ENCODE results near the gene MTCH1. TPM values are rescaled to one million over a fixed set of nuclear protein-coding genes. Genes with fewer than 3 reads are reported as not detected.

MTCH1 gene, protein sequence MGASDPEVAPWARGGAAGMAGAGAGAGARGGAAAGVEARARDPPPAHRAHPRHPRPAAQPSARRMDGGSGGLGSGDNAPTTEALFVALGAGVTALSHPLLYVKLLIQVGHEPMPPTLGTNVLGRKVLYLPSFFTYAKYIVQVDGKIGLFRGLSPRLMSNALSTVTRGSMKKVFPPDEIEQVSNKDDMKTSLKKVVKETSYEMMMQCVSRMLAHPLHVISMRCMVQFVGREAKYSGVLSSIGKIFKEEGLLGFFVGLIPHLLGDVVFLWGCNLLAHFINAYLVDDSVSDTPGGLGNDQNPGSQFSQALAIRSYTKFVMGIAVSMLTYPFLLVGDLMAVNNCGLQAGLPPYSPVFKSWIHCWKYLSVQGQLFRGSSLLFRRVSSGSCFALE
- 205 and 215 TPM in 2 replicates for total RNA-seq (2013; cell fraction: nucleolus; rRNA removed)
- total RNA-seq (2014; rRNA removed), result 104 and 114 TPM in 2 replicates
- 64.5 and 65.2 TPM in 2 replicates for total RNA-seq (2014; rRNA removed; fragmentation: Illumina TruSeq; extraction: Trizol)
- total RNA-seq (2021), result 103 and 105 TPM in 2 replicates
- polyA plus RNA-seq (2011; ENCODE audit: low read depth), result 54.0 TPM
- 73.1 and 86.9 TPM in 2 replicates for polyA plus RNA-seq (2011; rRNA removed)
- 99.4 and 108 TPM in 2 replicates for polyA plus RNA-seq (2011; cell fraction: cytosol; rRNA removed)
- 265 TPM in 2 replicates for polyA plus RNA-seq (2011; cell fraction: nucleus; rRNA removed)
- polyA plus RNA-seq (2012), result 97.3 and 97.7 TPM in 2 replicates
- 48.5 and 75.3 TPM in 2 replicates for polyA plus RNA-seq (2014; fragmentation: Illumina TruSeq; extraction: Trizol)
- 10 to 100 TPM in 1 of 2 experiments, 1 to 10 TPM in 1; 7.2 to 17.3 TPM for polyA plus RNA-seq (2014; fragmentation: Nextera tagmentation; extraction: Ambion mirVana)
- polyA plus RNA-seq (2014; rRNA removed), result 80.2 and 83.5 TPM in 2 replicates
- polyA plus RNA-seq (2016; fragmentation: Nextera tagmentation; extraction: Ambion mirVana), result 100 to 1,000 TPM; 108 to 128 TPM
- polyA minus RNA-seq (2011; rRNA and poly(A)+ RNA removed), result 140 and 177 TPM in 2 replicates
- 49.4 and 55.5 TPM in 2 replicates for polyA minus RNA-seq (2011; cell fraction: cytosol; rRNA and poly(A)+ RNA removed)
- polyA minus RNA-seq (2011; cell fraction: nucleus; rRNA and poly(A)+ RNA removed), result 129 and 149 TPM in 2 replicates
- percentile 93 among the genes with signal in this experiment for Bru-seq, nascent RNA
- percentile 96 among the genes with signal in this experiment for BruChase-seq, experiment 1, labeled RNA remaining after a 6-hour chase
- BruChase-seq, experiment 2, labeled RNA remaining after a 2-hour chase, result percentile 93 among the genes with signal in this experiment
- long read RNA-seq, experiment 1, transcript MTCH1-202 (12 exons, 2,057 nt), result minor isoform, 45 of 149 reads
- long read RNA-seq, experiment 1, transcript MTCH1-201 (12 exons, 2,006 nt), result major isoform, 91 of 149 reads
- long read RNA-seq, experiment 1, partial matches to known transcripts, result 5 of 149 reads
- long read RNA-seq, experiment 1, other reads (novel, unspliced or antisense), result 8 of 149 reads
- long read RNA-seq, experiment 2, partial matches to known transcripts, result 16 of 21 reads
- long read RNA-seq, experiment 2, other reads (novel, unspliced or antisense), result 1 of 21 reads

- Histone ChIP-seq H3K9me3 (replicated peaks; ENCODE audit: control insufficient read depth, insufficient read depth, low read length) (no peaks in the 10 kb centered on the region), H2AFZ (ENCODE audit: control insufficient read depth, low read depth, low read length) (peak within 1 kb of the TSS; percentile 87), H3K27ac (ENCODE audit: control insufficient read depth, insufficient read depth) (peak within 1 kb of the TSS; percentile 90), H3K4me2 (ENCODE audit: control insufficient read depth, insufficient read depth) (peak within 1 kb of the TSS; percentile 85), H3K79me2 (ENCODE audit: control insufficient read depth, insufficient read depth, low read length) (peaks cover 50% of the 10 kb centered on the region), H3K4me3 (peak within 1 kb of the TSS; percentile 93), H3K36me3 (ENCODE audit: control insufficient read depth in 2 of 2, insufficient read depth in 2 of 2, low read length in 1 of 2) (peaks cover 2 to 8% of the 10 kb centered on the region in 2 experiments; a peak in 3 of 4 replicates), H3K9ac (ENCODE audit: control insufficient read depth, insufficient read depth, low read length) (peak within 1 kb of the TSS; percentile 94), H4K20me1 (ENCODE audit: control insufficient read depth, insufficient read depth) (0 out of 2 replicates have a peak, but pooled peaks cover 2% of the 10 kb centered on the region), H3K27me3 (replicated peaks in 1 of 2; ENCODE audit: control insufficient read depth in 2 of 2, insufficient read depth in 2 of 2, low read length in 1 of 2) (no peaks in the 10 kb centered on the region; a peak in 1 of 4 replicates), H3K4me1 (ENCODE audit: control insufficient read depth, insufficient read depth, low read length) (peaks cover 9% of the 10 kb centered on the region)
- peak; percentile 93 for ATAC-seq
- intact Hi-C loops (cut with micrococcal nuclease; ENCODE audit: unreplicated experiment) (loop anchor here (2.0 kb wide), 1 partner anchor 21 kb away; no protein-coding TSS in a partner anchor), in situ Hi-C loops (cut with MboI) (no loop called here)
- BruUV-seq (replicated peaks), result no TSS peak
- peak; percentile 54 for FAIRE-seq
- DNase-seq (ENCODE audit: low read depth, low spot score), result peak; percentile 43
- ChIA-PET CTCF (interaction anchor here (0.5 to 1.4 kb wide), 10 partner anchors 8 to 399 kb away, joined by 3 to 10 read pairs (median 3); partner anchors contain the start of gene C6orf89), SMC1A (ENCODE audit: uncharacterized antibody, unreplicated experiment) (interaction anchor here (0.8 to 5.0 kb wide), 5 partner anchors 14 to 101 kb away, joined by 3 to 32 read pairs (median 4); partner anchors contain the start of gene C6orf89), POLR2A (interaction anchor here (1.0 to 4.9 kb wide), 10 partner anchors 16 to 271 kb away, joined by 3 to 74 read pairs (median 5); partner anchors contain the start of genes C6orf89, FGD2 and TBC1D22B), RAD21 (ENCODE audit: unreplicated experiment) (interaction anchor here (0.7 to 3.7 kb wide), 9 partner anchors 8 to 580 kb away, joined by 3 to 42 read pairs (median 4); partner anchors contain the start of genes C6orf89 and FGD2)
- 1% methylated on average over 83 of the region's 101 CpGs for WGBS (ENCODE audit: insufficient coverage, insufficient replicate concordance, low lambda C conversion rate, missing lambda C conversion rate)
- TF ChIP-seq, protein P1, sequence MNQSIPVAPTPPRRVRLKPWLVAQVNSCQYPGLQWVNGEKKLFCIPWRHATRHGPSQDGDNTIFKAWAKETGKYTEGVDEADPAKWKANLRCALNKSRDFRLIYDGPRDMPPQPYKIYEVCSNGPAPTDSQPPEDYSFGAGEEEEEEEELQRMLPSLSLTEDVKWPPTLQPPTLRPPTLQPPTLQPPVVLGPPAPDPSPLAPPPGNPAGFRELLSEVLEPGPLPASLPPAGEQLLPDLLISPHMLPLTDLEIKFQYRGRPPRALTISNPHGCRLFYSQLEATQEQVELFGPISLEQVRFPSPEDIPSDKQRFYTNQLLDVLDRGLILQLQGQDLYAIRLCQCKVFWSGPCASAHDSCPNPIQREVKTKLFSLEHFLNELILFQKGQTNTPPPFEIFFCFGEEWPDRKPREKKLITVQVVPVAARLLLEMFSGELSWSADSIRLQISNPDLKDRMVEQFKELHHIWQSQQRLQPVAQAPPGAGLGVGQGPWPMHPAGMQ (IDR thresholded peaks at IDR 0.05; ENCODE audit: borderline replicate concordance), result no peak
- no peak for TF ChIP-seq KAT2A (conservative IDR thresholded peaks at IDR 0.05; ENCODE audit: control insufficient read depth, low read depth, low read length)
- TF ChIP-seq ATF7 (IDR thresholded peaks at IDR 0.05; ENCODE audit: low read depth), result peak; percentile 68; the same call in 1 of the 2 replicates
- no peak for TF ChIP-seq FOS (IDR thresholded peaks at IDR 0.05; ENCODE audit: borderline replicate concordance, extremely low read depth, insufficient read length)
- peak; percentile 97 for TF ChIP-seq GATAD2B (conservative IDR thresholded peaks at IDR 0.05; ENCODE audit: low read depth)
- no peak for TF ChIP-seq SUPT20H (IDR thresholded peaks at IDR 0.05; ENCODE audit: borderline replicate concordance, control insufficient read depth, low read depth, low read length)
- TF ChIP-seq EZH2 (IDR thresholded peaks at IDR 0.05; ENCODE audit: borderline replicate concordance, control insufficient read depth, low read depth, low read length), result no peak
- TF ChIP-seq BACH1 (IDR thresholded peaks at IDR 0.05; ENCODE audit: borderline replicate concordance), result peak; percentile 91
- no peak for TF ChIP-seq RBBP5 (conservative IDR thresholded peaks at IDR 0.05)
- TF ChIP-seq POLR2A (IDR thresholded peaks at IDR 0.05; ENCODE audit: low read depth, low read length), result peak; percentile 96
- peak; percentile 88 for TF ChIP-seq NR2F1 (conservative IDR thresholded peaks at IDR 0.05)
- TF ChIP-seq SREBF1 (IDR thresholded peaks at IDR 0.05; ENCODE audit: low read length), result peak; percentile 94
- TF ChIP-seq GABPA (IDR thresholded peaks at IDR 0.05; ENCODE audit: low read depth), result no peak
Observed at GRCh38 chr6:36985808-36986703, at the start of gene MTCH1. MTCH1 (minus strand) TSS chr6:36986196; CDS start chr6:36986173, 23 bp downstream.
